GM18867 (cell line): Measurements from ENCODE around the gene LPXN.

Source experiments
- ATAC-seq: cut with Tn5 transposase; IDR thresholded peaks from one replicate; pipeline ENCODE4 v1.9.1; 2021; ENCODE audit warnings: mild to moderate bottlenecking, moderate library complexity; ENCODE audit not compliant: unreplicated experiment

LPXN gene

DNA sequence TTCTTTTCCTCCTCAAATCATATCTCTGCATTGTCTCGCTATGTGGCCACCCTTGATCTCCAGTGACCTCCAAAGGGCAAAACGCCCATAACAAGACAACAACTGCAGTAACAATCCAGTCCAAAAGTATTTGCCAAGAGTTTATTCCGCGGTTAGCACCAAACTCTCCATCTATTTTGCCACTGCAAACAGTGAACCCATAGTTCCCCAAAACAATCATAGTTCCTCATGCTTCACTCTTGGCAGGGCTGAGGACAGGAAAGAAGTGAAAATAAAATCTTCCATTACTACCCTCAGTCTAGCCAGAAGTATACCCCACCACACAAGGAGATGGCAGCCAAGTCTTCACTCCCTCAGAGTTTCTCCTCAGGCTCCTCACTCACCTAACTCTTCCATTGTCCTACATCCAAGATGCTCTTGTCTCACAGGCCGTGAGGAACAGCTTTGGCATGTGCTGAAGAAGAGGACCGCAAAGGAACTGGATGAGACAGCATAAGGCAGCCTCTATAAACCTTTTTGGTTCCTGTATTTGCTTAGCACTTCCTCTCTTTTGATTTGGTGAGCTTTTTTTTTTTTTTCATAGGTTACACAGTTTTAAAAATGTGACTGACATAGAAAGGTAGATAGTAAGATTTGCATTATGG lies at the start of gene LPXN:
TSS of gene LPXN (minus strand) at position 480 of the 644 bp plus-strand sequence. CDS start at position 396, 84 bp downstream.
- ATAC-seq, result no peak

DNA sequence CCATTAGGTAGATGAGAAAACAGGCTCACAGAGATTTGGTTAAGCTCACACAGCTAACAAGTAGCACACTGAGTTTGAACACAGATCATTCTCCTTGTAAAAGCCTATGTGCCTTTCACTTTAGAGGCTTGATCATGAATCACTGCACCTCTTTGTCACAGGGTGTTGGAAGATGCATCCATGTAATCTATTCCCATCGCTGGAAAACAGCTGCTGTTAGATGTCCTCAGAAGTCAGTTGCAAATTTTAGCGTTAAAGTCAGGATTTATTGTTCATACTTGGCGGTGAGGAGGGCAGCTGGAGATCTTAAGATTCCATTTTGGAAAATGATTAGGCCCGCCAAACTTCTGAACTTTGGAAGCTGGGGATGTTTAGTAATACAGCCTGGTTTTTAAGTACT lies 49.4 kb upstream of the LPXN start:
- no peak for ATAC-seq

DNA sequence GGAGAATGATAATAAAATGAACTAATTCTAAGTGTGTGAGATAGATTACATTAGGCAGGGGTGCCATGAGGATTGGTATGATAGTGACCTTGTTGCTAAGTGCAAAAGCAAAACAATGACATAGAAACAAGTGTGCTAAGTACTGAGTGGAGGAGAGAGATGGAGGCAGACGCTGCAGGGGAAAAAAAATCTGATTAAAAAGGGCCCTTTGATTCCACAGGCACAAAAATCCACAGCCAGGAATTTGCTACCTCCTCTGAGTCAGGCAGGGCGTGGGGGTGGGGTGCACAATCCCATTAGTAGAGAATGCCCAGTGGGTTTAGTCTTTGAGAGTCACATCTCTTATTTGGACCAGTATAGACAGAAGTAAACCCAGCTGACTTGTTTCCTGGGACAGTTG lies 46.7 kb upstream of the LPXN start, which contains the start of gene CNTF:
TSS of gene CNTF (plus strand) at position 322 of the 400 bp plus-strand sequence. CDS start 88 bp downstream, outside the sequence.
- ATAC-seq, result no peak

DNA sequence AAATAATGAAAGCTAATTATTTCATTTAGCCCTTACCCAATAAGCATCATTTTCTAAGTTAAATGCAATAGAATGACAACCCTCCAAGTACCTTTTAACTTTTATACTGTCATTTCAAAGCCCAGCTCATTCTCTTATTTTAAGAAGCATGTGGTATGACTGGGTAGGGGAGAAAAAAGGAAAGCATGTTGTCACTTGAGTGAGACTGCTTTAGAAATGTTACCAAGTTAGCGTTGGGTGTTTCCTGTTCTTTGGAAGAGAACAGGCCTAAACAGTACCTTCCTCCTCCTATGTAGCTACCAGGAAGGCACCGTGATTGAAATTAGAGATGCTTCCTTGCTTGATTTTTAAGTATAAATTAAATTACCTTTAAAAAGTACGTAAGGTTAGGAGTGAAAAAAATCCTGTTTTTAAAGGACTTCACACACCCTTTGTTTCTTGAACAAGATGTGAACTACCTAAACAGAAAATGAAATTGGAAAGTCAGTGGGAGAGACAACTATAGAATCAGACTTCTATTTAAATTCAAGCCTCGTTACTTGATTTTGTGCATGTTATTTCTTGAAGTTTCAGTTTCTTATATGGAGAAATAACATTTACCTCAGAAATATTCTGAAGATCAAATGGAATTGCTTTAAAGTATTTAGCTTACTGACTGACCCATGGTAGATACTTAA lies 46.1 kb upstream of the LPXN start:
- ATAC-seq, result no peak

DNA sequence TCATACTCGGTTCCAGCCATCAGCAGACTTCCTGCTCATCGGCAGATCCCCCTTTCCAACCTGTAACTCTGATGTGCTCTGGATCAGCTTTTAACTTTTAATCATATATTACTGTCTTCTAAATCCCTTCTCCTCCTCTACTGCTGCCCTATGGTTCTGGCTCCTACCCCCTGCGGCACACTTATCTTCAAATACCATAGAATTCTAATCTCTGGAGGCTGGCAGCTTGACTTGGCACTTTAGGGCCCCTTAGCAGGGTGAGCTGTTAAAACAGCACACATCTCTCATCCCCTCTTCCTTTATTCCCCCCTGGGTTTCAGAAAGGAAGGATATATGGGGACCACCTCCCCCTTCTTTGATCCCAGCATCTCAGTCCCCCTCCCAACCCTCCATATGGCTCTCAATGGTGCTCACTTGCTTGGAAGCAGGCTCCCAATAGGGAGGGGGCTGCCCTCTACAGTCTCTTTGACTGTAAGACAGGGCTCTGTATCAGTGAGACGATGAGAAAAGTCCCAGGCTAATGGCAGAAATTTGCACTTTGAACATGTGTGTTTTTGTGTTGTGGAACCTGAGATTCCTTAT lies 42.4 kb upstream of the LPXN start:
- no peak for ATAC-seq

DNA sequence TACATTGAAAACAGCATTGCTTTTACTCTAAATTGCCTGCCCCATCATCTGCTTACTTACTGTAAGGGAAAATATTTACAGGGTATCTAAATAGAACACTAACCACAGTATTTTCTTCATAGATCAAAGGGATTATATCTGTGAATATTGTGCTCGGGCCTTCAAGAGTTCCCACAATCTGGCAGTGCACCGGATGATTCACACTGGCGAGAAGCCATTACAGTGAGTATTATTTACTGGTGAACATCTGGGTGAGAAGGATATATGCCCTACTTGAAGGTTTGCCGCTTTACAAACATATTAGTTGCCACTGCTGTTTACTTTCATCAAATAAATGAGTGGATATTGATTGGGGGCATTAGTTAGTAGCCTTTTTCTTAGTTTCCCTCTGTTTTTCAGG lies 40.9 kb upstream of the LPXN start:
- no peak for ATAC-seq

DNA sequence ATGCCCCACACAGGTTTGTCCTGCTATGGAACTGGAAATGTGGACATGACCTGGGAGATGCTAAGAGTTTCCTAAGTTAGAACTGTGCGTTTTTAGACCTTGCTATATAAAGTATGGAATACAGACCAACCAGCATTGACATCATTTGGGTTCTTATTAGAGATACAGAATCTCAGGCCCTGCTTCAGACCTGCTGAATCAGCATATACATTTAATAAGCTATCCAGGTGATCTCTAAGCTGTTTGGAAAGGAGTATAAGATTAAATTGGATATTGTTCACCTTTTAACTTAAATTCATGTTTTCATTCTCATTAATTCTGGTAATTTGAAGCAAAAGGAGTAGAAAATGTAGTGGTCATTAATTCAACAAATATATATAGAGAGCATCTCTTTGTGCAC lies 39.9 kb upstream of the LPXN start:
- no peak for ATAC-seq

DNA sequence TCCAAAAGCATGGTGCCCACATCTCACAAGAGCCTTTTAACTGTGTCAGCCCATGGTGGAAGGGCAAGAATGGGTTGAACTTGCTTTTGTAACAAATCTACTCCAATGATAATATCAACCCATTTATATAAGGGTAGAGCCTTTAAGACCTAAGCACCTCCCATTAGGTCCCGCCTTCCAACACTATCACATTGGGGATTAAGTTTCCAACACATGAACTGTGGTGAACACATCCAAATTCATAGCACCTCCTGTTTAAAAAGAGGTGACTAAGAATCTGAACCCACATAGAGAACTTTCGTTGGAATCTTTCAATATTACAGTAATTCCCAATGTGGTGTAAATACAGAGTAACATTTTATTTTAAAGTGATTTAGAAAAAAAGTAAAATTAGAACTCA lies 37.6 kb upstream of the LPXN start:
- ATAC-seq, result no peak

DNA sequence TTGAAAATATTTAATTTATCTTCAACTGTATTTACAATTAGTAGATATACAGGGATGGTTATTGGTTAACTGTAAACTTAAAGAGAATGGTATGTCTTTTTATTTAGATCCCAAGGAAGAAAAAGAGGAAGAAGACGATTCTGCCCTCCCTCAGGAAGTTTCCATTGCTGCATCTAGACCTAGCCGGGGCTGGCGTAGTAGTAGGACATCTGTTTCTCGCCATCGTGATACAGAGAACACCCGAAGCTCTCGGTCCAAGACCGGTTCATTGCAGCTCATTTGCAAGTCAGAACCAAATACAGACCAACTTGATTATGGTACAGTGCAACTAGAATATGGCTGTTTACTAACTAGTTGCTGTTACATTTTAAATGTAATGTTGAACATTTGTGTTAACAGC lies 34.1 kb upstream of the LPXN start:
- no peak for ATAC-seq

DNA sequence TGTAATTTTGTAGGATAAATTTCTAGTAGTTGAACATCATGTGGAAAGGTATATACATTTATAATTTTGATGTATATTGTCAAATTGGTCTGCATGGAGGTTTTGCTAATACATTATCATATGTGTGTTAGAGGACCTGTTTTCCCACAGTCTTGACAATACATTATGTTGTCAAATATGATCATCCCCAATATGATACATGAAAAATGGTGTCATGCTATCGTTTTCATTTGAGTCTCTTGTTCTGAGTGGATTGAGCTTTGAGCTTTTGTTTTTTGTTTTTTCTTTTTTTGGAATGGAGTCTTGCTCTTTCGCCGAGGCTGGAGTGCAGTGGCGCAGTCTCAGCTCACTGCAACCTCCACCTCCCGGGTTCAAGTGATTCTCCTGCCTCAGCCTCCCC lies 32.7 kb upstream of the LPXN start:
- no peak for ATAC-seq

DNA sequence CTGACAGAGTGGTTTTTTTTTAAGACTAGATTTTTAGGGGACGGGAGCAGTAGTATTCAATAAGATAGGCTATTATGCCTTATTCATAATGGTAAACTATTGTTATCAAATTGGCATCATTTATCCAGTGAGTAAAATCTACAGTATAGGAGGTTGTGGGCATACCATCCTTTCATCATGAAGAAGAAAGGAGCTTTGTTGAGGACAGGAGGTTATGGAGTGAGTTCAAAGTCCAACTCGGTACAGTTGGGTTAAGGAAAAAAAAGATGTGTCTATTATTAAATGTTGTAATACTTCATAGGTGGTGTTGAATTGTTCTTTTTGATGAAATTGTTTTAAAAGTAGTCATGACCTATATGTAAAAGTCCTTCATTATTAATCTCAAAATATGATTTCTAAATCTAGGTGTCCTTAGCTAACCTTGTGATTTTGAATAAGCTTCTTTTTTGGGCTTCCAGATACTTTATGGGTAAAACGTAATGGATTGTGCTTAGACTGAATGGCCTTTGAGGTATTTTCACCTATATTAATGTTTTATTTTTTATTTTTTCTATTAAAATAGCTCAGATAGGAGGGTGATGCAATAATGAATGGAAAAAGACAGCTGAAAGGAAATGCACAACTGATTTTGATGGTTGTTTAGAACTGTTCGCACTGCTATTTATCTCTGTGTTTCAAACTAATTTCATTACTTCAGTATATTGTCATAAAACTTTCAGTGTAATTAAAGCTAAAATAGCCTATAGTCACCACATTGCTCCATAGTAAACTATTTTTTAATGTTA lies 31.5 kb upstream of the LPXN start:
- ATAC-seq, result no peak

DNA sequence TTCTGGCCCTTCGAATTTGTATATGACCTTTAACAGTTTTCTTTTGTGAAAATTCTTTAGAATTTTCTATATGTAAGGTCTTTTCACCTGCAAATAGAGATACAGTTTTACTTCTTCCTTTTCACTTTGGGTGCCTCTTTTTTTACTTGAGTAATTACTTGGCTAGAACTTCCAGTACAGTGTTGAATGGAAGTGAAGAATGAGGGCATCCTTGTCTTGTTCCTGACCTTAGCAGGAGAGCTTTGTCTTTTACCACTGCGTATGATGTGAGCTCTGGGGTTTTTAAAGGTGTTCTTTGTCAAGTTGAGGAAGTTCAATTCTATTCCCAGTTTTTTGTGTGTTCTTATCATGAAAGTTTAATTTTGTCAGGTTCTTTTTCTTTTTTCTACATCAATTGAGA lies 24.9 kb upstream of the LPXN start:
- no peak for ATAC-seq

DNA sequence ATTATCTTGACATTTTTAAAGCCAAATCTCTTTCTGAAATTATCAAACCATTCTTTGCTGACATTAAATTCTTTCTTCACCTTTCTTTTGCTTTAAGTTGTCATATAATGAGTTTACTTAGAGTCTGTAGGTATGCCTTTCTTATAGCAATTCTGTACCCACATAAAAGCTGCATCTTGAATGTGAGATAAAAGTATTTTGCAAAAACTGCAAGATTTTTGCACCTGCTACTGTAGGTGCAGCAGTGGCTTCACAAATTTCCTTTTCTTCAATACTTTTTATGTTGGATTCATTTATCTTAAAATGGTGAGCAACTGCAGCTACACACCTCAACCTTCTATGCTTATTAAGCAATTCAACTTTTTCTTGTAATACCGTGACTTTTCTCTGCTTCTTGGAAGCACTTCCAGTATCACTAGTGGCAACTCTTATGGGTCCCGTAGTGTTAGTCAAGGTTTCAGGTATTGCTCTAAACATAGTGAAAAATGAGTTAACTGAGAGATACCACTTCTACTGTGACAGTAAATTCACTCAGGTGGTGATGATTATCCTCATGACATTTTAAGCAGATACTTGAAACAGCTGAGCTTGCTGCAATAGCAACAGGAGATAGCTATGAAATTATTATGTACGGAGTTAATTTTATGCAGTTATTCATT lies 22.0 kb upstream of the LPXN start:
- ATAC-seq, result no peak

DNA sequence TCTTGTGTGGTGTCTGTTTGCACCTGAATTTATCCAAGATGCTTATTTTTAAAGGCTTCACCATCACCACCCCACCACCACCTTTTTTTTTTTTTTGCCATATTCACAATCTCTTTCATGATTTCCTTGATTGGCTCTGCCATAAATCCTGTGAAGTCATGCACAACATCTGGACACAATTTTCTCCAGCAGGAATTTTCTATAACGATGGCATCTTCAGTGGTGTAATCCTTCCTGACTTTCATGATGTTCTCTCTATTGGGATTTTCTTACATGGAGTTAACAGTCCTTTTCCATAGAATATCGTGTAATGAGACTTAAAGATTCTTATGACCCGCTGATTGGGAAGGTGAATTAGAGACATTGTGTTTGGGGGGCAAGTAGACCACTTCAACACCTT lies 21.0 kb upstream of the LPXN start:
- ATAC-seq, result no peak

DNA sequence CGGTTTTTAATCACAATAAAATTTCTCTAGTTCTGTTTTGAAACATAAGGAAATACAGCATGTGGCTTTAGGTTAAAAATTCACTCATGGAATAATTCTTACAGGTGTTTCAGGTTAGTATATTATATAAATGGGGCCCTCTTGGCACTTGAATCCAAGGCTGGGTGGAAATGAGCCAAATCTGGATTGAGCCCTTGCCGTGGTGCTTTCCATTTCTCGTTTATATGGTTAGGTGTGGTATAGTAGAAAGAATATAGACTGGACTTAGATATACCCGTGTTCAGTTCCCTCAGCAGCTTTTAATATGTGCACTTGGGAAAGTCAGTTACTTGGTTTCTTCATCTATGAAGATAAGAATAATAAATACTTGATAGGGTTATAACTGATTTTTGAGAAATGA lies 19.2 kb upstream of the LPXN start:
- ATAC-seq, result no peak

DNA sequence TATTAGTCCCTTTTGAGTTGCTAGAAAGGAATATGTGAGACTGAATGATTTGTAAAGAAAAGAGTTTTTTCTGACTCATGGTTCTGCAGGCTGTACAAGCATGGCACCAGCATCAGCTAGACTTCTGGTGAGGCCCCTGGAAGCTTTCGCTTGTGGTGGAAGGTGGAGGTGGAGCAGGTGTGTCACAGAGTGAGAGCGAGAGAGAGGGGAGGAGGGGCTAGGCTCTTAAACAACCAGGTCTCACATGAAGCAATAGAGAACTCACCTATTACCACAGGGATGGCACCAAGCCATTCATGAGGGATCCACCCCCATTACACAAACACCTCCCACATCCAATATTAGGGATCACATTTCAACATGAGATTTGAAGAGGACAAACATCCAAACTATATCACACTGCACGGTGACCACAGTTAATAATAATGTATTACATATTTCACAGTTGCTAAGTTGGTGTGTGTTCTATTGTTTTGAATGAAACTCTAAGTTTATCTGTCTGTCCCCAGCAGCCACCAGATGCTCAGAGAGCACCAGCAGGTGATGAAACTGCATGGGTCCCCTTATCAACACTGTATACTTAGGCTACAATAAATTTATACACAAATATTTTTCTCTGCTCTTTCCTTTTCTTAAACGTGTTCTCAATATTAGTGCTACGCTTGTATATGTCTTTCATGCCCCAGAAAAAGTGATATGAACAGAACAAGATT lies 17.3 kb upstream of the LPXN start:
- no peak for ATAC-seq

DNA sequence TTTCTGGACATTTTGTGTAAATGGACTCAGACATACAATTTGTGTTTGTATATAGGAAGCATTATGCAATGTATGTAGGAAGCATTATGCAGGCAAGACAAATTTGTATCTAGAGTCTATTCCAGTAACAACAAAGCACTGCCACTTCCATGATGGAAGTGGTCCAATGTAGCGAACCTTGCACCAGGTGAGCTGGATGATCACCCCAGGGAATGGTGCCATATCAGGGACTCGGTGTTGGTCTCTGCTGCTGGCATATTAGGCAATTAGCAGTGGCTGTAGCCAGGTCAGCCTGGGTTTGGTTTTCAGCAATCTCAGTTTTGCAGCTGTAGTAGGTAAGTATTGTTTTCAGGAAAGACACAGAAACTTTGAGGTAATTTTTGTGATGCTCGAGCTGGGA lies 16.0 kb upstream of the LPXN start:
- no peak for ATAC-seq

DNA sequence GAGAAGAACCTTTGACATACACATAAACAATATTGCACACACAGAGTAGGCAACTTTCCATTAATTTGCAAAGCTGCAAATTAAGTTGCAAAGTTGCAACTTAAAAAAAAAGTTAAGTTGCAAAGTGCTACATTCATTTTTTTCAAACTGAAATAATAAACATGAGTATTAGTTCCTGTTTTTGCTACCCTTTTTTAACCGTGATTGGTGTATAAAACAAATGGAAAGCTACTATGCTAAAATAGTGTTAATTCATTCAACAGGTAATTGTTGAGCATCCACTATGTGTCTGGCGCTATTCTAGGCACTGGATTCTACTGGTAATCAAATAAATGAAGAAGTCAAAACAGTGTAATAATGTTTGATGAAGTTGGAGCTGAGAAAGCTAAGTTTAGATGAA lies 11.3 kb upstream of the LPXN start:
- ATAC-seq, result no peak

DNA sequence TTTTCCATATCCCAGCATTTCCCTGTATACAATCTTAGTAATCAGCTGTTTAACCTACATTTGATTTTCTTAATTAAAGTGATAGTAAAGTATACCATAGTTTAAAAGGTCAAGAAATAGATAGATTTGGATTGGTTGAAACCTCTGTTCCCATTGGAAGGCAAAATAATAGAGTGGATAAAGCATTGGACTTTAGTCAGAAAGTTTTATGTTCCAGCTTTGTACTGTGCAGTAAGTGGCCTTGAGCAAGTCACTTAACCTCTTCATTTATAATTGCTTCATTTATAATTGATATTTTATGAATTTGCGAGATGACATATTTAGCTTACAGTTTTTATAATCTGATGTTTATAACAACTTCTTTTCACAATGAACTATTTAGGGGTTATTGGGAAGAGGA lies 6.8 kb upstream of the LPXN start:
- ATAC-seq, result no peak

DNA sequence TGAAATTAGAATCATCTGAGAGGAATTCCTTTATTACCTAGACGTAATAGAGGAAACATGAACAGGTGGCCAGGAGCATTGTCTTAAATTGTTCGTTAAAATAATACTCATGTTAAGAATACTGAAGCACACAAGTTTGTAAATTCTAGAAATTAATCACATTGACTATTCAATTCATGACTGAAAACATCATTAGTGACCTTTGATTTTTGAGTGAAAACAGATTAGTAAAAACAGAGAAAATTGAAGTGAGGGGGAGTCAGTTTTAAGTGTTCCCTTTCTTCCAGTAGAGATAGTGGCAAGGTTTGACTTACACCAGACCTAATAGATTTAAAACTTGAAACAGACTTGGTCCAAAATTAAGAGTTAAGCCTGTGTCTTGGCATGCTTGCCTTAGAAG lies 4.7 kb upstream of the LPXN start:
- no peak for ATAC-seq
